ENCODE data around the gene RHBDF2. TPM values are rescaled to one million over a fixed set of nuclear protein-coding genes. Genes with fewer than 3 reads are reported as not detected.
A peak's percentile ranks its signal among the peaks of the same experiment; 100 is the strongest.

Gene RHBDF2
- total RNA-seq, 1 donor from 2014 or later, result 8.9 TPM

- DNase-seq (ENCODE audit: low spot score) (peak; percentile 82), ATAC-seq (peak; percentile 92)
Observed at GRCh38 chr17:76506408-76507345, 5.5 kb upstream of the RHBDF2 start.

DNA sequence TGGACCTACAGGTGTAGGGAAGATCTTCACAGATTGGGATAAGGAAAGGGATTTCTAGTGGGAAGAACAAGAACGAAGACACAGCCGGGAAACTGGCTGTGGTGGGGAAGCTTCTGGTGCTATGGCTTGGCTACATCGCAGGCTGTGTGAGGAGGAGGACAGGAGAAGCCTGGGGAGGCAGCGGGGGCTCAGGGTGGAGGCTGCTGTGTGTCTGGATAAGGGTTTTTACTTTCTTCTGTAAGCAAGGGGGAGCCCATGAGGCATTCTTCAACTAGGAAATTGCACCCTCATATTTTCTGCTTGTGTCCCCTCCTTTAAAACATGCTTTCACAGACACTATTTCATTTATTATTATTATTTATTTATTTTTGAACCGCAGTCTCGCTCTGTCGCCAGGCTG lies 2.9 kb upstream of the RHBDF2 start:
- ATAC-seq, result no peak
- no peak for DNase-seq (ENCODE audit: low spot score)

GRCh38 chr17:76502341-76503211 lies 1.4 kb upstream of the RHBDF2 start:
- DNase-seq (ENCODE audit: low spot score), result no peak
- ATAC-seq, result no peak

GRCh38 chr17:76501827-76502307 lies 644 bp upstream of the RHBDF2 start:
- ATAC-seq (no peak), DNase-seq (ENCODE audit: low spot score) (no peak)

DNA sequence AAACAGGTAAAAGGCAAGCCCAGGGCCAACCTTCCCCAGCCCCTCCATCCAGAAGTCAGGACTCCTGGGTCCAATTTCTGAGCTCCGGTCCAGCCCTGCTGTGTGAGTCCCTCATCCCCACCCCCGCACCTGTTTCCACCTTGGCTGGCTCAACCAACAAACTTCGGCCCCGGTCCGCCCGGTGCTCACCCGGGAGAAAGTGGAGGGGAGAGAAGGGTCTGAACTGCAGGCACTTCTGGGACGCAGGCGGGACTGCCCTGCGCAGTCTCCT lies 541 bp downstream of the RHBDF2 start:
- no peak for DNase-seq (ENCODE audit: low spot score)
- no peak for ATAC-seq

DNA sequence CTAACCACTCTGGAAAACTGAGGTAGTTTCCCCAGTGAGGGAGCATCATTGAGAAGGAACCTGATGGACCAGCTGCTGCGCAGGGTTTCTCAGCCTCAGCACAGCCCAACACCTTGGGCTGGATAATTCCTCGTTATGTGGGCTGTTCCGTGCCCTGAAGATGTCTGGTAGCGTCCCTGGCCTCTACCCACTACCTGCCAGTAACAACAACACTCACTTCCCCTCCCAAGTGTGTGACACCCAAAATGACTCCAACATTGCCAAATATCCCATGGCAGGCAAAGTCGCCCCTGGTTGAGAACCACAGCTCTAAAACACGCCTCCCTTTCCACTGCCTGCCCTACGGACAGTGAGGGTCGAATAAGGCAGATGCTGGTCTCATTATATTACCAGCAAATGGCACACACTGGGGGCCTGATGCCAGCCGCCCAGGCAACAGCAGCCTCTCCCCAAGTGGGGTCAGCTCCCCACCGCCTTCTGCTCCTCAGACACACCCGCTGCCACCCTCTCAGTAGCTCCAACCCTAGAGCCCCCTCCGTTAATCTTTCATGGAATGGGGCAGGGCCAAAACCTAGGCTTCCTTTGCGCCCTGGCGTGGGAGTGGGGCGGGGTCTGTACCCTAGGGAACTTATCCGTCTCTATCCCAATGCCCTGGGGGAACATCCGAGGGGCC lies 1.0 kb downstream of the RHBDF2 start:
- ATAC-seq (no peak), DNase-seq (ENCODE audit: low spot score) (no peak)

GRCh38 chr17:76499267-76499667 lies 2.0 kb downstream of the RHBDF2 start:
- ATAC-seq, result no peak
- DNase-seq (ENCODE audit: low spot score), result no peak

DNA sequence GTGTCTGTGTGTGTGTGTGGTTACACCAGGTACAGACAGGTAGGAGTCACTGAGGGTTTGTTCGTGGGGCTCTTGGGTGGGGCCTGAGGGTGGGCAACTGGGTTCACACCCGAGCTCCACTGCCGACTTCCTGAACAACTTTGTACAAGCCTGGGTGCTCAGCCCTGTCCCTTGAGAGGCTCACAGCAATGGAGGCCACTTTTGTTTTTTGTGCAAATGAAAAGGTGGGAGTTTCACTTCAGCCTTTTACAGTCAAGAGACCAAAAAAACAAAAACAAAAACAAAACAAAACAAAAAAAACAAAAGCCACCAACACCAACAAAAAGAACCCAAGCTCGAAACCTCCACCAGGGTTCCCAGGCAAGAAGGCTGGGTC lies 2.4 kb downstream of the RHBDF2 start:
- DNase-seq (ENCODE audit: low spot score), result no peak

GRCh38 chr17:76497979-76498875 lies 3.0 kb downstream of the RHBDF2 start:
- ATAC-seq, result peak; percentile 73

More for the DNA sequence above, 2.4 kb downstream of the RHBDF2 start:
- no peak for ATAC-seq

DNA sequence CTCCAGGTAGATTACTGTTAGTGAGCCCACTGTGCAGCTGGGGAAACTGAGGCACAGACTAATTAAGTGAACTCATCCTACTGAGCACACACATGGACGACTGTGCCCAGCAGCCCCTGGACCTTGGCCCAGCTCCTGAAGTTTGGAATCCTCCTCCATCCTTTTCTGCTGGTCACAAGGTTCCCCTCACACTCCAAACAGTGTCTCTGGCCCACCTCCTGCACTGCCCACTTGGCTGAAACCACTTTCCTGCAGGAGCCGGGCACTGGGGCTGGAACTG lies 3.6 kb downstream of the RHBDF2 start:
- ATAC-seq, result no peak
- no peak for DNase-seq (ENCODE audit: low spot score)

More at GRCh38 chr17:76497979-76498875, 3.0 kb downstream of the RHBDF2 start:
- peak; percentile 80 for DNase-seq (ENCODE audit: low spot score)

- no peak for ATAC-seq
- no peak for DNase-seq (ENCODE audit: low spot score)
Observed at GRCh38 chr17:76496464-76496863, 4.8 kb downstream of the RHBDF2 start.

GRCh38 chr17:76495663-76496400 lies 5.4 kb downstream of the RHBDF2 start:
- no peak for ATAC-seq
- no peak for DNase-seq (ENCODE audit: low spot score)

DNA sequence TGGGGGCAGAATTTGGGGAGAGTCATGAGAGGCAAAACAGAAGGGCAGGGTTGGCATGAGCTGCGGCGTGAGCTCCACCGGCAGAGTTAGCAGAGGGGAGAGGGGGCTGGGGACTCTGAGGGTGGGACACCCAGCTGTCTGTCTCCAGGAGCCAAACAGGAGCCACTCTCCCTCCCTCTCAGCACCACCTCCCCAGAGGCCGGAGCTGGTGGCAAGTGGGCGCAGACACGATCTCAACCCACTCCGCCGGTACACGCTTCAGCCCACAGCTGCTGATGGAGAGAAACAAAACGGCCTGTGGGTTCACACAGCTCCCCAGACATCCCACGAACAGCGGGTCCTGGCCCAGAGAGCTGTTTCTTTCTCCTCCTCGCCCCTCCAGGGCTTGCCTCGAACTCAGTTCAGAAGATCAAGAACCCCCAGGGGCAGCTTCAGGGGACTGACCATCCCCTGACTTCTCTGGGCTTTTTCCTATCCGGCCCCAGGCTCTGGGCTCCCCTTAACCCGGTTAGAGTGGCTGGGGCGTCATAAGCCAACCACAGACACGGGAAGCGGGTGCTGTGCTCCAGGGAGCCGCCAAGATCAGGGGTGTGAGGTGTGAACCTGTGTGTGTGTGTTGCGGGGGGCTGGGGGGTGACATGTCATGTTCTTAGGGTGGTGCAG lies 7.6 kb downstream of the RHBDF2 start:
- DNase-seq (ENCODE audit: low spot score), result no peak
- no peak for ATAC-seq

DNA sequence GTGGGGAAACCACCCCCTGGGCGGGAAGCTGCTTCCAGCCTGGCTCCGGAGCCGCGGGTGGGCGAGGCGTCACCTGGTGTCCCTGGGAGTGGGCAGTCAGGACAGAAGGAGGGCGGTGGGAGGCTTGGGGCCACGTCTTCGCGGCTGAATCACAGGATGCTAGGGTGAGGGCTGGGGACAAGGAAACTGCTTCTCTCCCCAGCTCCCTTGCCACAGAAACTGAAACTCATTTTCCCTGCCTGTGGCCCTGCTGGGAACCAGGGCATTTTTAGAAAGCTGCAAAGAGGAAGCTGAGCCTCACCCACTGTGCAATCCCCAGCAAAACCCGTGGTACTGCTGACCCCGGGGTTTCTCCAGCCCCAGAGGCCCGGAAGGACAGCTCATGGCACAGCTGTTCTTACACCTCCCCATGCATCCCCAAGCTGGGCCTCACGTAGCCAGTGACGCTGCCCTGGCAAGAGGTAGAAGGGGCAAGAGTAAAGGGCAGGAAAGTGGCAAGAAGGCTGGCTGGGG lies 8.2 kb downstream of the RHBDF2 start:
- ATAC-seq (peak; percentile 28), DNase-seq (ENCODE audit: low spot score) (no peak)

GRCh38 chr17:76492123-76492988 lies 8.9 kb downstream of the RHBDF2 start:
- DNase-seq (ENCODE audit: low spot score) (no peak), ATAC-seq (peak; percentile 30)

GRCh38 chr17:76491271-76492122 lies 9.7 kb downstream of the RHBDF2 start:
- DNase-seq (ENCODE audit: low spot score) (no peak), ATAC-seq (peak; percentile 30)

- DNase-seq (ENCODE audit: low spot score) (no peak), ATAC-seq (no peak)
Observed at GRCh38 chr17:76490112-76490710, 11.0 kb downstream of the RHBDF2 start.

All from left lobe of liver (tissue), 2 donors.